GM12878 (cell line): Measurements from ENCODE around the gene ZBTB24. TPM values are rescaled to one million over a fixed set of nuclear protein-coding genes. Genes with fewer than 3 reads are reported as not detected.

Experiments
- ATAC-seq: fragments of 200-7000 bp; cut with Tn5 transposase; 3 replicates; pipeline ENCODE4 v1.9.1; 2020; ENCODE audit warnings: mild to moderate bottlenecking, moderate library complexity
- BruUV-seq: library from RNA; stranded (reverse); fragments of 400-500 nt; replicated peaks from 2 replicates; lab custom pipeline; 2021; lab: Mats Ljungman, UMichigan
- CTCF ChIA-PET: fragments of 300-600 bp; sonication (Branson Sonifier 250); formaldehyde crosslinking; extraction: SDS; loops from one replicate; lab custom pipeline; 2021; ENCODE audit warnings: inconsistent platforms; lab: Yijun Ruan, JAX
- POLR2A ChIA-PET: fragments of 350-600 bp; formaldehyde crosslinking; extraction: SDS; loops from one replicate; lab custom pipeline; 2021; ENCODE audit warnings: inconsistent platforms; lab: Charles Lee
- RAD21 ChIA-PET: fragments of 300-600 bp; sonication (Branson Sonifier 250); formaldehyde crosslinking; loops from one replicate; lab custom pipeline; 2023; ENCODE audit warnings: antibody characterized with exemption; ENCODE audit not compliant: unreplicated experiment; lab: Charles Lee
- SMC1A ChIA-PET: fragments of 300-600 bp; sonication (Branson Sonifier 250); formaldehyde crosslinking; loops from one replicate; lab custom pipeline; 2023; ENCODE audit not compliant: unreplicated experiment, uncharacterized antibody; lab: Charles Lee
- DNase-seq: peaks from one replicate; pipeline ENCODE4 v3.0.0-alpha.2; 2011; ENCODE audit warnings: low read depth, low spot score
- FAIRE-seq: peaks from 3 replicates; lab custom pipeline; 2011; peaks lifted over from hg19 to GRCh38; lab: Jason Lieb, UNC
- H2AFZ ChIP-seq: 2 replicates; pipeline ENCODE4 v1.6.0; 2011; ENCODE audit warnings: low read depth, low read length, control low read depth; ENCODE audit not compliant: control insufficient read depth
- H3K27ac ChIP-seq: 2 replicates; pipeline ENCODE4 v1.5.1; 2011; ENCODE audit warnings: control low read depth; ENCODE audit not compliant: control insufficient read depth, insufficient read depth
- H3K27me3 ChIP-seq, 2 experiments: replicated peaks in 1 of 2; 2 replicates each; pipeline versions ENCODE4 v1.6.0 to v1.6.1; 2011; ENCODE audit warnings: low read length in 1 of 2; ENCODE audit not compliant: control insufficient read depth in 2 of 2, insufficient read depth in 2 of 2
- H3K36me3 ChIP-seq, 2 experiments: 2 replicates each; pipeline ENCODE4 v1.5.1; 2011; ENCODE audit warnings: low read length in 1 of 2; ENCODE audit not compliant: control insufficient read depth in 2 of 2, insufficient read depth in 2 of 2
- H3K4me1 ChIP-seq: 2 replicates; pipeline ENCODE4 v1.6.1; 2011; ENCODE audit warnings: mild to moderate bottlenecking, low read length, moderate library complexity, mixed read lengths; ENCODE audit not compliant: control insufficient read depth, insufficient read depth
- H3K4me2 ChIP-seq: 2 replicates; pipeline ENCODE4 v1.6.0; 2011; ENCODE audit warnings: control low read depth; ENCODE audit not compliant: control insufficient read depth, insufficient read depth
- H3K4me3 ChIP-seq: fragments of 200-600 bp; sonication (generic); 2 replicates; pipeline ENCODE4 v1.5.1; 2016
- H3K79me2 ChIP-seq: 2 replicates; pipeline ENCODE4 v1.6.0; 2011; ENCODE audit warnings: low read length; ENCODE audit not compliant: control insufficient read depth, insufficient read depth
- H3K9ac ChIP-seq: 2 replicates; pipeline ENCODE4 v1.8.0; 2011; ENCODE audit warnings: low read length, control low read depth, mixed read lengths; ENCODE audit not compliant: control insufficient read depth, insufficient read depth
- H3K9me3 ChIP-seq: replicated peaks from 3 replicates; pipeline ENCODE4 v1.5.1; 2011; ENCODE audit warnings: mild to moderate bottlenecking, low read length; ENCODE audit not compliant: control insufficient read depth, insufficient read depth
- H4K20me1 ChIP-seq: 2 replicates; pipeline ENCODE4 v1.6.0; 2011; ENCODE audit not compliant: control insufficient read depth, insufficient read depth
- BMI1 ChIP-seq: fragments of 450-650 bp; IDR thresholded peaks from 2 replicates; pipeline ENCODE4 v1.6.1; 2016; ENCODE audit warnings: mild to moderate bottlenecking, moderate library complexity, borderline replicate concordance
- JUNB ChIP-seq: IDR thresholded peaks from 2 replicates; pipeline ENCODE4 v1.6.1; 2016; ENCODE audit warnings: antibody characterized with exemption, mild to moderate bottlenecking
- MAX ChIP-seq: IDR thresholded peaks from 2 replicates; pipeline ENCODE4 v1.6.1; 2012; ENCODE audit warnings: low read depth, low read length, improper control_type of control experiment
- NFIC ChIP-seq: IDR thresholded peaks from 2 replicates; pipeline ENCODE4 v1.6.1; 2012; ENCODE audit warnings: low read depth, mild to moderate bottlenecking, inconsistent platforms, low read length, moderate library complexity
- NFYB ChIP-seq: IDR thresholded peaks from 2 replicates; pipeline ENCODE4 v1.6.1; 2011; ENCODE audit warnings: low read depth, mild to moderate bottlenecking, low read length, improper control_type of control experiment, moderate library complexity; ENCODE audit not compliant: insufficient read depth
- NRF1 ChIP-seq: conservative IDR thresholded peaks from 2 replicates; pipeline ENCODE4 v1.6.1; 2011; ENCODE audit warnings: mild to moderate bottlenecking, low read depth, low read length, improper control_type of control experiment
- SIN3A ChIP-seq: IDR thresholded peaks from 2 replicates; pipeline ENCODE4 v1.6.1; 2012; ENCODE audit warnings: low read depth, low read length, improper control_type of control experiment
- TAF1 ChIP-seq: IDR thresholded peaks from 2 replicates; pipeline ENCODE4 v1.6.1; 2011; ENCODE audit warnings: mild to moderate bottlenecking, low read depth, low read length, borderline replicate concordance
- WGBS: methylation state at CpG from one replicate; pipeline ENCODE4 v1.1.6; 2016; ENCODE audit warnings: low lambda C conversion rate; ENCODE audit not compliant: insufficient replicate concordance, insufficient coverage; ENCODE audit errors: missing lambda C conversion rate; 5-methylcytosine and 5-hydroxymethylcytosine counted together
- in situ Hi-C: fragments of 300-500 bp; cut with MboI; formaldehyde crosslinking; loops from 9 replicates; pipeline ENCODE4 v1.14.3; 2018; ENCODE audit warnings: mixed read lengths
- intact Hi-C: fragments of 100-400 bp; cut with micrococcal nuclease; formaldehyde crosslinking; loops from one replicate; pipeline ENCODE4 v1.14.2; 2022; ENCODE audit not compliant: unreplicated experiment
- polyA plus RNA-seq, 11 experiments: library from polyadenylated mRNA; depleted of rRNA in 4 of 11; unstranded in 6 of 11; stranded (reverse) in 5 of 11; fragments of >200 nt; fragmentation: Nextera tagmentation in 4 of 11; fragmentation: Illumina TruSeq in 1 of 11; extraction: Ambion mirVana in 4 of 11; extraction: Trizol in 1 of 11; gene quantifications; 1 replicate in 1 of 11; 2 replicates in 10 of 11; pipeline versions ENCODE4 v1.2.1 to v1.2.3, GENCODE V29; 2011 to 2016; ENCODE audit warnings: inconsistent platforms in 2 of 11, missing spikeins in 2 of 11, low read depth in 1 of 11
- total RNA-seq, 4 experiments: library from RNA; depleted of rRNA in 3 of 4; stranded (reverse); fragments of >200 nt in 3 of 4; fragmentation: Illumina TruSeq in 1 of 4; extraction: Trizol in 1 of 4; gene quantifications; 2 replicates each; pipeline versions ENCODE4 v1.2.1 to v1.2.3, GENCODE V29; 2013 to 2021
- TF ChIP-seq, protein P1 (sequence below): IDR thresholded peaks from 2 replicates; pipeline ENCODE4 v1.6.1; 2011; ENCODE audit warnings: borderline replicate concordance, low read depth, mild to moderate bottlenecking, moderate library complexity, low read length; ENCODE audit not compliant: insufficient read depth, poor library complexity, severe bottlenecking
- TF ChIP-seq, protein P2 (sequence below): fragments of 450-650 bp; IDR thresholded peaks from 2 replicates; pipeline ENCODE4 v1.6.1; 2016; ENCODE audit warnings: mild to moderate bottlenecking

The ZBTB24 gene
- total and polyA plus RNA-seq, 10 of the 15 experiments (the other 5 are each of a cell fraction or from before 2014, with no cell fraction given): 2.9 to 17.7 (median 8.5) TPM

GRCh38 chr6:109453156-109453555, 29.9 kb downstream of the ZBTB24 start:
- intact Hi-C loops: no loop called here

GRCh38 chr6:109452181-109452580, 30.8 kb downstream of the ZBTB24 start:
- Histone ChIP-seq H3K9me3 (no peaks in the 10 kb centered on the region), H3K27ac (no peak overlapping the region), H2AFZ (no peak overlapping the region), H3K4me1 (peaks cover 31% of the 10 kb centered on the region), H3K4me3 (no peak overlapping the region), H3K4me2 (no peak overlapping the region), H3K27me3 (no peaks in the 10 kb centered on the region), H3K9ac (no peak overlapping the region), H3K36me3 (peaks cover 3 to 10% of the 10 kb centered on the region in 2 experiments; a peak in 3 of 4 replicates), H3K79me2 (peaks cover 41% of the 10 kb centered on the region), H4K20me1 (no peaks in the 10 kb centered on the region)
- WGBS: 94% methylated on average over 9 of the region's 9 CpGs
- ChIA-PET SMC1A (interaction anchor here (0.8 to 10.1 kb wide), 4 partner anchors 10 to 35 kb away, joined by 3 to 148 read pairs (median 20); partner anchors contain the start of genes PPIL6, SMPD2 and ZBTB24), CTCF (interaction anchor here (1.1 to 3.9 kb wide), 3 partner anchors 9 to 587 kb away, joined by 3 to 30 read pairs (median 9); no protein-coding TSS in a partner anchor), POLR2A (interaction anchor here (1.0 to 7.1 kb wide), 2 partner anchors 9 to 21 kb away, joined by 3 to 74 read pairs; partner anchors contain the start of genes PPIL6 and SMPD2), RAD21 (interaction anchor here (1.4 to 10.1 kb wide), 2 partner anchors 11 to 28 kb away, joined by 4 to 97 read pairs; partner anchors contain the start of gene ZBTB24)
- ATAC-seq (no peak), FAIRE-seq (no peak), DNase-seq (no peak)
- intact Hi-C loops (no loop called here), in situ Hi-C loops (no loop called here)
- BruUV-seq: no TSS peak
- TF ChIP-seq MAX (no peak), NRF1 (no peak), JUNB (no peak), NFYB (no peak), TAF1 (no peak), BMI1 (no peak), SIN3A (no peak)
- TF ChIP-seq, protein P1, sequence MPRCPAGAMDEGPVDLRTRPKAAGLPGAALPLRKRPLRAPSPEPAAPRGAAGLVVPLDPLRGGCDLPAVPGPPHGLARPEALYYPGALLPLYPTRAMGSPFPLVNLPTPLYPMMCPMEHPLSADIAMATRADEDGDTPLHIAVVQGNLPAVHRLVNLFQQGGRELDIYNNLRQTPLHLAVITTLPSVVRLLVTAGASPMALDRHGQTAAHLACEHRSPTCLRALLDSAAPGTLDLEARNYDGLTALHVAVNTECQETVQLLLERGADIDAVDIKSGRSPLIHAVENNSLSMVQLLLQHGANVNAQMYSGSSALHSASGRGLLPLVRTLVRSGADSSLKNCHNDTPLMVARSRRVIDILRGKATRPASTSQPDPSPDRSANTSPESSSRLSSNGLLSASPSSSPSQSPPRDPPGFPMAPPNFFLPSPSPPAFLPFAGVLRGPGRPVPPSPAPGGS: no peak
- TF ChIP-seq, protein P2, sequence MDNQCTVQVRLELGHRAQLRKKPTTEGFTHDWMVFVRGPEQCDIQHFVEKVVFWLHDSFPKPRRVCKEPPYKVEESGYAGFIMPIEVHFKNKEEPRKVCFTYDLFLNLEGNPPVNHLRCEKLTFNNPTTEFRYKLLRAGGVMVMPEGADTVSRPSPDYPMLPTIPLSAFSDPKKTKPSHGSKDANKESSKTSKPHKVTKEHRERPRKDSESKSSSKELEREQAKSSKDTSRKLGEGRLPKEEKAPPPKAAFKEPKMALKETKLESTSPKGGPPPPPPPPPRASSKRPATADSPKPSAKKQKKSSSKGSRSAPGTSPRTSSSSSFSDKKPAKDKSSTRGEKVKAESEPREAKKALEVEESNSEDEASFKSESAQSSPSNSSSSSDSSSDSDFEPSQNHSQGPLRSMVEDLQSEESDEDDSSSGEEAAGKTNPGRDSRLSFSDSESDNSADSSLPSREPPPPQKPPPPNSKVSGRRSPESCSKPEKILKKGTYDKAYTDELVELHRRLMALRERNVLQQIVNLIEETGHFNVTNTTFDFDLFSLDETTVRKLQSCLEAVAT: no peak

More at GRCh38 chr6:109453156-109453555, 29.9 kb downstream of the ZBTB24 start:
- Histone ChIP-seq H3K4me2 (peak overlapping the region; percentile 98), H3K9me3 (no peaks in the 10 kb centered on the region), H3K4me3 (no peak overlapping the region), H3K4me1 (peaks cover 41% of the 10 kb centered on the region), H3K27ac (no peak overlapping the region), H4K20me1 (no peaks in the 10 kb centered on the region), H3K79me2 (peaks cover 48% of the 10 kb centered on the region), H3K9ac (no peak overlapping the region), H3K27me3 (no peaks in the 10 kb centered on the region), H2AFZ (no peak overlapping the region), H3K36me3 (peaks cover 3 to 10% of the 10 kb centered on the region in 2 experiments; a peak in 3 of 4 replicates)
- FAIRE-seq (no peak), ATAC-seq (no peak), DNase-seq (no peak)
- no TSS peak for BruUV-seq
- ChIA-PET POLR2A (interaction anchor here (7.1 to 13.1 kb wide), 2 partner anchors 10 to 29 kb away, joined by 74 to 132 read pairs; partner anchors contain the start of genes PPIL6, SMPD2 and ZBTB24), CTCF (interaction anchor here (1.8 to 3.9 kb wide), 3 partner anchors 10 to 69 kb away, joined by 9 to 30 read pairs (median 13); no protein-coding TSS in a partner anchor), RAD21 (interaction anchor here (1.2 to 10.1 kb wide), 4 partner anchors 12 to 75 kb away, joined by 3 to 97 read pairs (median 15); partner anchors contain the start of genes CD164, PPIL6, SMPD2 and ZBTB24), SMC1A (interaction anchor here (0.8 to 10.1 kb wide), 4 partner anchors 11 to 70 kb away, joined by 3 to 148 read pairs (median 21); partner anchors contain the start of genes CD164, PPIL6, SMPD2 and ZBTB24)
- 100% methylated on average over 2 of the region's 2 CpGs for WGBS
- in situ Hi-C loops: no loop called here
- no peak for TF ChIP-seq NFIC
